H1 (cell line): ENCODE data around the gene DCLK1. TPM values are rescaled to one million over a fixed set of nuclear protein-coding genes. Genes with fewer than 3 reads are reported as not detected.

Source experiments
- CTCF ChIA-PET: fragments of 300-600 bp; sonication (Branson Sonifier 250); formaldehyde crosslinking; loops from one replicate; lab custom pipeline; 2021; ENCODE audit not compliant: partially characterized antibody; lab: Charles Lee
- POLR2A ChIA-PET: fragments of 300-600 bp; sonication (Branson Sonifier 250); formaldehyde crosslinking; loops from one replicate; lab custom pipeline; 2021; ENCODE audit warnings: inconsistent platforms; ENCODE audit not compliant: partially characterized antibody; lab: Charles Lee
- DNase-seq, 2 experiments: peaks; one replicate each; pipeline versions ENCODE4 v3.0.0 to v3.0.0-alpha.2; 2010 to 2022; ENCODE audit warnings: low spot score in 2 of 2, low read depth in 1 of 2, mixed read lengths in 1 of 2
- FAIRE-seq: peaks from 2 replicates; lab custom pipeline; 2011; peaks lifted over from hg19 to GRCh38; lab: Jason Lieb, UNC
- H2AFZ ChIP-seq: 2 replicates; pipeline ENCODE4 v1.8.1; 2012; ENCODE audit warnings: low read length, inconsistent platforms
- H2AK5ac ChIP-seq: 2 replicates; pipeline ENCODE4 v1.6.1; 2013; ENCODE audit warnings: low read depth, low read length
- H2BK120ac ChIP-seq: replicated peaks from 2 replicates; pipeline ENCODE3; 2013; ENCODE audit warnings: low read depth, low read length, inconsistent platforms
- H2BK12ac ChIP-seq: 2 replicates; pipeline ENCODE4 v1.6.1; 2013; ENCODE audit warnings: low read depth, low read length
- H2BK15ac ChIP-seq: 2 replicates; pipeline ENCODE4 v1.6.1; 2013; ENCODE audit warnings: low read length
- H2BK20ac ChIP-seq: 2 replicates; pipeline ENCODE4 v1.6.1; 2013; ENCODE audit warnings: low read length
- H2BK5ac ChIP-seq: 2 replicates; pipeline ENCODE4 v1.6.1; 2013; ENCODE audit warnings: low read depth, low read length
- H3K14ac ChIP-seq: 2 replicates; pipeline ENCODE4 v1.6.1; 2013; ENCODE audit warnings: inconsistent platforms; ENCODE audit not compliant: insufficient read length
- H3K18ac ChIP-seq: 2 replicates; pipeline ENCODE4 v1.6.1; 2013; ENCODE audit warnings: low read length; ENCODE audit errors: extremely low read depth
- H3K23ac ChIP-seq: 2 replicates; pipeline ENCODE4 v1.6.1; 2013; ENCODE audit warnings: inconsistent platforms; ENCODE audit not compliant: insufficient read length
- H3K23me2 ChIP-seq: 2 replicates; pipeline ENCODE4 v1.6.1; 2013; ENCODE audit warnings: low read depth, low read length
- H3K27ac ChIP-seq: 2 replicates; pipeline ENCODE4 v1.6.1; 2011; ENCODE audit warnings: low read depth, low read length, inconsistent platforms
- H3K27me3 ChIP-seq, 4 experiments: replicated peaks in 1 of 4; 1 replicate in 1 of 4; 2 replicates in 3 of 4; pipeline versions ENCODE4 v1.6.1 to v1.8.1; 2011 to 2013; ENCODE audit warnings: low read length in 3 of 4, mild to moderate bottlenecking in 3 of 4, inconsistent platforms in 2 of 4, mixed read lengths in 2 of 4, moderate library complexity in 1 of 4; ENCODE audit not compliant: control insufficient read depth in 3 of 4, insufficient read depth in 3 of 4; ENCODE audit errors: extremely low read depth in 1 of 4
- H3K36me3 ChIP-seq, 4 experiments: 2 replicates each; pipeline versions ENCODE4 v1.6.1 to v1.8.1; 2011 to 2013; ENCODE audit warnings: mild to moderate bottlenecking in 4 of 4, low read length in 3 of 4, moderate library complexity in 2 of 4, control low read depth in 1 of 4, inconsistent platforms in 1 of 4; ENCODE audit not compliant: insufficient read depth in 4 of 4, control insufficient read depth in 2 of 4
- H3K4ac ChIP-seq: replicated peaks from 2 replicates; pipeline ENCODE3; 2013; ENCODE audit warnings: low read length, low read depth, mixed read lengths, inconsistent platforms; ENCODE audit not compliant: insufficient read length
- H3K4me1 ChIP-seq, 4 experiments: replicated peaks in 1 of 4; 1 replicate in 1 of 4; 2 replicates in 3 of 4; pipeline versions ENCODE4 v1.6.1 to v1.8.1; 2011 to 2013; ENCODE audit warnings: low read length in 3 of 4, inconsistent platforms in 2 of 4, mixed read lengths in 1 of 4; ENCODE audit not compliant: insufficient read depth in 4 of 4, control insufficient read depth in 3 of 4
- H3K4me2 ChIP-seq, 2 experiments: 2 replicates each; pipeline versions ENCODE4 v1.6.1 to v1.8.1; 2011 to 2013; ENCODE audit warnings: low read depth in 2 of 2, low read length in 2 of 2, control low read depth in 1 of 2, inconsistent platforms in 1 of 2, mild to moderate bottlenecking in 1 of 2; ENCODE audit not compliant: insufficient read depth in 1 of 2
- H3K4me3 ChIP-seq, 4 experiments: fragments of 200-600, 300-600 bp in 1 of 4; sonication (generic), shearing (Covaris generic), sonication (Bioruptor Twin) in 1 of 4; 2 replicates each; pipeline versions ENCODE4 v1.5.1 to v1.8.1; 2011 to 2016; ENCODE audit warnings: low read length in 4 of 4, low read depth in 3 of 4, control low read depth in 2 of 4, inconsistent platforms in 2 of 4, mild to moderate bottlenecking in 2 of 4, mixed read lengths in 1 of 4, moderate library complexity in 1 of 4; ENCODE audit not compliant: insufficient read depth in 2 of 4; ENCODE audit errors: extremely low read depth in 1 of 4
- H3K56ac ChIP-seq: replicated peaks from 2 replicates; pipeline ENCODE3; 2013; ENCODE audit warnings: low read depth, mild to moderate bottlenecking, mixed read lengths, low read length, inconsistent platforms; ENCODE audit not compliant: insufficient read length
- H3K79me1 ChIP-seq: 2 replicates; pipeline ENCODE4 v1.6.1; 2013; ENCODE audit warnings: low read depth, low read length, control low read depth
- H3K79me2 ChIP-seq, 2 experiments: 2 replicates each; pipeline versions ENCODE4 v1.6.1 to v1.8.1; 2012 to 2013; ENCODE audit warnings: low read length in 2 of 2, mild to moderate bottlenecking in 2 of 2, inconsistent platforms in 1 of 2; ENCODE audit not compliant: insufficient read depth in 2 of 2, control insufficient read depth in 1 of 2
- H3K9ac ChIP-seq, 4 experiments: replicated peaks in 1 of 4; 1 replicate in 1 of 4; 2 replicates in 3 of 4; pipeline versions ENCODE4 v1.6.1 to v1.8.1; 2011 to 2013; ENCODE audit warnings: low read depth in 3 of 4, low read length in 3 of 4, control low read depth in 2 of 4, mild to moderate bottlenecking in 2 of 4, moderate library complexity in 2 of 4, inconsistent platforms in 1 of 4; ENCODE audit errors: extremely low read depth in 1 of 4
- H3K9me3 ChIP-seq, 2 experiments: 2 replicates each; pipeline versions ENCODE4 v1.6.1 to v1.8.1; 2012 to 2013; ENCODE audit warnings: mild to moderate bottlenecking in 2 of 2, moderate library complexity in 2 of 2, control low read depth in 1 of 2, inconsistent platforms in 1 of 2, low read depth in 1 of 2, low read length in 1 of 2, mixed read lengths in 1 of 2; ENCODE audit not compliant: insufficient read depth in 2 of 2
- H4K20me1 ChIP-seq, 2 experiments: replicated peaks in 1 of 2; 2 replicates each; pipeline versions ENCODE3 to v1.8.1; 2011 to 2013; ENCODE audit warnings: inconsistent platforms in 2 of 2, low read length in 2 of 2, mild to moderate bottlenecking in 1 of 2; ENCODE audit not compliant: insufficient read depth in 2 of 2, control insufficient read depth in 1 of 2
- H4K5ac ChIP-seq: 2 replicates; pipeline ENCODE4 v1.6.1; 2013; ENCODE audit warnings: low read length, low read depth, mixed read lengths, inconsistent platforms; ENCODE audit not compliant: insufficient read length
- H4K8ac ChIP-seq: 2 replicates; pipeline ENCODE4 v1.8.0; 2013; ENCODE audit warnings: mild to moderate bottlenecking, moderate library complexity, low read length, inconsistent platforms; ENCODE audit not compliant: insufficient read depth; ENCODE audit errors: extremely low read depth
- H4K91ac ChIP-seq: replicated peaks from 2 replicates; pipeline ENCODE3; 2013; ENCODE audit warnings: low read length, mixed read lengths, inconsistent platforms; ENCODE audit not compliant: insufficient read length
- ASH2L ChIP-seq: fragments of 200-600, 300-600 bp; sonication (generic); IDR thresholded peaks from one replicate; pipeline ENCODE4 v1.7.1; 2017; ENCODE audit warnings: low read length
- CBX5 ChIP-seq: fragments of 300-800, 300-1000 bp; sonication (generic); IDR thresholded peaks from 2 replicates; pipeline ENCODE4 v1.7.1; 2016; ENCODE audit warnings: antibody characterized with exemption, low read length, low read depth
- HDAC6 ChIP-seq: IDR thresholded peaks from one replicate; pipeline ENCODE4 v1.7.1; 2012; ENCODE audit warnings: low read depth, mild to moderate bottlenecking, inconsistent platforms, low read length, moderate library complexity
- JUN ChIP-seq: IDR thresholded peaks from 2 replicates; pipeline ENCODE4 v1.6.1; 2011; ENCODE audit warnings: low read depth, mild to moderate bottlenecking, improper control_type of control experiment, low read length
- SAP30 ChIP-seq: fragments of 300-600 bp; sonication (generic); IDR thresholded peaks from 2 replicates; pipeline ENCODE4 v1.7.1; 2012; ENCODE audit warnings: low read length, moderate library complexity, mild to moderate bottlenecking, inconsistent platforms; ENCODE audit not compliant: insufficient read depth, insufficient replicate concordance
- SP2 ChIP-seq: IDR thresholded peaks from 2 replicates; pipeline ENCODE4 v1.6.1; 2012; ENCODE audit warnings: mild to moderate bottlenecking, low read length, inconsistent platforms
- WGBS, 2 experiments: shearing (Covaris generic) in 1 of 2; methylation state at CpG; one replicate each; pipeline versions ENCODE4 v1.1.6 to v1.1.7; 2013 to 2015; ENCODE audit warnings: low lambda C conversion rate in 2 of 2, mixed read lengths in 2 of 2, inconsistent platforms in 1 of 2, low coverage in 1 of 2, missing lambda C conversion rate in 1 of 2; ENCODE audit not compliant: insufficient replicate concordance in 2 of 2, insufficient coverage in 1 of 2, insufficient read length in 1 of 2; ENCODE audit errors: extremely low coverage in 1 of 2, missing lambda C conversion rate in 1 of 2; 5-methylcytosine and 5-hydroxymethylcytosine counted together
- polyA plus RNA-seq, 7 experiments: library from polyadenylated mRNA; depleted of rRNA in 3 of 7; stranded (reverse) in 5 of 7; unstranded in 2 of 7; fragments of >200 nt in 5 of 7; fragments of 200-250 nt in 2 of 7; gene quantifications; 1 replicate in 5 of 7; 2 replicates in 1 of 7; 4 replicates in 1 of 7; pipeline versions ENCODE4 v1.2.1 to v1.2.3, GENCODE V29; 2011 to 2013; ENCODE audit warnings: missing spikeins in 2 of 7, mixed read lengths in 2 of 7
- total RNA-seq: library from RNA; stranded (reverse); fragmentation: NEBNext Ultra II Directional; extraction: Animal tissue kit (Norgen Biotek cat#: 25700); gene quantifications from 2 replicates; pipeline ENCODE4 v1.2.1, GENCODE V29; 2021
- TF ChIP-seq, protein P1 (sequence below): IDR thresholded peaks from 2 replicates; pipeline ENCODE4 v1.6.1; 2011; ENCODE audit warnings: low read depth, mild to moderate bottlenecking, low read length; ENCODE audit not compliant: insufficient read depth

Gene DCLK1
- total and polyA plus RNA-seq, 2 of the 8 experiments (the other 6 are each of a cell fraction or from before 2014, with no cell fraction given): 22.8 to 41.0 TPM

DNA sequence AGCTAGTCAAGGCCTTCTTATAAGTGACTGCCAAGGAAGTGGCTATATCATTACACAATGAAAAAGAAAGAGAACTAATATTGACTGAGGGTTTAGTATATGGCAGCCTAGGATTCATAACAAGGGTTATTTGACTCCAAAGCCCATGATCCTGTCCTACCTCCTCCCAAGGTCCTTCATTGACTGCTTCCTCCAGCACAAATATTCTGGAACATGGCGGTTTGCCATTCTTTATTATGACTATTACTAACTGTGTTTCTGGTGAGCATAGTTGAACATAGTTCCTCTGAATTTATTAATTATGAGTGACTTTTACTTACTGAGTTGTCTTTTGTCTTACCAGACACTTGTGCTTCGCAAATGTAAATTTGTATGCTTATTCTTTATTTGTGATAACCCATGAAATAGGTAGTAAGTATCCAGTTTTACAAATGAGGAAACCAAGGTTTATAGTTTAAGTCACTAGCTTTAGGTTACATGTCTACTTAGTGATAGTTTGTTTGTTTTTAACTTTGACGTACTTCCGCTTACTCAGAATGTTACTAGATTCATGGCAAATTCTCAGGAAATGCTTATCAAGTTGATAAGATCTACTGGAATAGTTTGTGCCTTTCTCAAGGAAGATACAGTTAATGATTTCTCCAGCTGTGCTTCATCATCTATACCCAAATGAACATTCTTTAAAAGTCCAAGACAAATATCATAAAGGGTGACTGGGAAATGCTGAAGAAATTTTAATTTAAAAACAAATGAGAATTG lies 15.5 kb upstream of the DCLK1 start:
- Histone ChIP-seq H3K56ac (no peak overlapping the region), H3K4me1 (peaks cover 0 to 4% (median 0%) of the 10 kb centered on the region in 4 experiments; a peak in 1 of 7 replicates), H3K9ac (no peak overlapping the region), H4K20me1 (no peaks in the 10 kb centered on the region), H3K79me2 (no peaks in the 10 kb centered on the region), H3K4ac (no peak overlapping the region), H3K23me2 (no peaks in the 10 kb centered on the region), H4K91ac (no peak overlapping the region), H3K27me3 (no peaks in the 10 kb centered on the region), H2BK15ac (no peak overlapping the region), H3K4me3 (no peak overlapping the region), H4K5ac (no peak overlapping the region), H2BK5ac (no peak overlapping the region), H3K36me3 (no peaks in the 10 kb centered on the region), H4K8ac (no peak overlapping the region), H3K18ac (no peak overlapping the region), H3K14ac (no peak overlapping the region), H3K4me2 (no peak overlapping the region), H2BK12ac (no peak overlapping the region), H3K79me1 (no peaks in the 10 kb centered on the region), H3K23ac (no peak overlapping the region), H2BK20ac (no peak overlapping the region), H3K9me3 (0 out of 4 replicates have a peak, but pooled peaks cover 0 to 1% of the 10 kb centered on the region in 2 experiments), H2AK5ac (no peak overlapping the region), H2BK120ac (no peak overlapping the region), H2AFZ (no peak overlapping the region), H3K27ac (no peak overlapping the region)
- TF ChIP-seq CBX5 (no peak), SP2 (no peak), HDAC6 (no peak), ASH2L (no peak), JUN (no peak), SAP30 (no peak)
- TF ChIP-seq, protein P1, sequence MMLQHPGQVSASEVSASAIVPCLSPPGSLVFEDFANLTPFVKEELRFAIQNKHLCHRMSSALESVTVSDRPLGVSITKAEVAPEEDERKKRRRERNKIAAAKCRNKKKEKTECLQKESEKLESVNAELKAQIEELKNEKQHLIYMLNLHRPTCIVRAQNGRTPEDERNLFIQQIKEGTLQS: no peak
- ChIA-PET POLR2A (no interaction called here), CTCF (interaction anchor here (0.7 kb wide), 1 partner anchor 11 kb away, joined by 3 read pairs; no protein-coding TSS in a partner anchor)
- FAIRE-seq: no peak
- 76% methylated on average over 4 of the region's 4 CpGs; no CpG with 5 or more reads in 1 of the 2 experiments for WGBS, 2 experiments
- no peak for DNase-seq
